CD1c-positive myeloid dendritic cell (primary cell): ENCODE data around the gene CASQ2.
A peak's percentile ranks its signal among the peaks of the same experiment; 100 is the strongest.
"Not testable (repeated sequence)": the region's sequence is repeated elsewhere in the genome, so short reads cannot be mapped to it uniquely, and the experiment has no call there.

Experiments used
- DNase-seq: peaks from one replicate; pipeline ENCODE4 v3.0.0-alpha.2; 2016; ENCODE audit errors: extremely low spot score

Gene CASQ2

DNA sequence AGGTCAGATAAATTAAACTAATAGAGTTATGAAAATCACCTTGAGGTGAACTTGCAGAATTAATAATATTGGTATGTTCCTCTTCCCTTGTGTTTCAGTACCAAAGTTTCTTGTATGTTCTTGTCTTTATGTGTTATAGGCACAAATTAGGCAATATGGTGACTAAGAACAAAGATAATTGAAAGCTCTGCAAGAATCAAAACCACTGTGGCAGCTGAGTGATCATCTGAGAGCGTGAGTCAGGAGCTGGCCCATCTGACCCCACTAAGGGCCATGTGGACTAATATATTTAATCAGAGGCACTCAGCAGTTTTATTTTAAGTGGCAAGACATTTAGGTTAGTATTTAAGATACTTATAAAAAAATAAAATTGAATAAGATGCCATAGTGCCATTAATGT is 12.8 kb upstream of the CASQ2 start:
- DNase-seq: no peak

DNA sequence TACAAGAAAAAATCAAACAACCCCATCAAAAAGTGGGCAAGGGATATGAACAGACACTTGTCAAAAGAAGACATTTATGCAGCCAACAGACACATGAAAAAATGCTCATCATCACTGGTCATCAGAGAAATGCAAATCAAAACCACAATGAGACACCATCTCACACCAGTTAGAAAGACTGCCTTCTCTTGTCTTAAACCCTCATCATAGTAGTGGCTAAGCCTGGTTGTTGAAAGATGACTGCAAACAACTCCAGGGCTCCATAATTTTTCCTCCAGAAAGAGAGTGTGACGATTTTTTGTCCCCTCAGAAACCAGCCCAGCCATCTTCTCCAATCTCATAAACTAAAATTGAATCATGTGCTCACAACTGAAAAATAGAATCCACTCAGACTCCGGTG is 12.1 kb upstream of the CASQ2 start:
- DNase-seq: not testable (repeated sequence)

DNA sequence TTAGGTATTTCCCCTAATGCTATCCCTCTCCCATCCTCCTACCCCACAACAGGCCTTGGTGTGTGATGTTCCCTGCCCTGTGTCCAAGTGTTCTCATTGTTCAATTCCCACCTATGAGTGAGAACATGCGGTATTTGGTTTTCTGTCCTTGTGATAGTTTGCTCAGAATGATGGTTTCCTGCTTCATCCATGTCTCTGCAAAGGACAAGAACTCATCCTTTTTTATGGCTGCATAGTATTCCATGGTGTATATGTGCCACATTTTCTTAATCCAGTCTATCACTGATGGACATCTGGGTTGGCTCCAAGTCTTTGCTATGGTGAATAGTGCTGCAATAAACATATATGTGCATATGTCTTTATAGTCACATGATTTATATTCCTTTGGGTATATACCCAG is 10.6 kb upstream of the CASQ2 start:
- not testable (repeated sequence) for DNase-seq

DNA sequence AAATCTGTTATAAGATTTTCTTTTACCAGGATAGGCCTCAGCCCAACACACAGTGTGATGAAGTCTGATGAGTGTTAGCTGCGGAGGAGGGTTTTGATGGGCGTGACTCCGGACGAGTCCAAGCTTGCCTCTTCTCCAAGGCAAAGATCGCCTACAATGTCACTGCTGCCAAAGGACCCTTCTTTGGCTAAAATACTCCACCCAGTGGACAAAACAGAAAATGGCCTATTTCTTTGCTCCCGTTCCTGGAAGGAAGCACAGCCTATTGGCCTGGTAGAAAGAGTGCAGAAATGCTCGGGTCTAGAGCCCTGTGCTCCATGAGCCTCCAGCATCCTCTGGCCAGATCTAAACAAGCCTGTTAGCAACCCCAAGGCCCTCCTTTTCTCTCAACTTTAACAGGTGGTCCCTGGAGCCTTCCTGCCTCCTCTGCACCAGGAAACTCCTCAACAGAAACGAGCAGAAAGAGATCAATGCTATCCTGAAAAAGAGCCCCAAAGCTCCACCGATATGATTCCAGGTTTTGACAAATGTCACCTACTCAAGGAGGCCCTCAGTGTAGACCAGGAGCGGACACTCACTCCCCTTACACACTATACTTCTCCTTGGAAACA is 3.4 kb upstream of the CASQ2 start:
- peak; percentile 76 for DNase-seq

DNA sequence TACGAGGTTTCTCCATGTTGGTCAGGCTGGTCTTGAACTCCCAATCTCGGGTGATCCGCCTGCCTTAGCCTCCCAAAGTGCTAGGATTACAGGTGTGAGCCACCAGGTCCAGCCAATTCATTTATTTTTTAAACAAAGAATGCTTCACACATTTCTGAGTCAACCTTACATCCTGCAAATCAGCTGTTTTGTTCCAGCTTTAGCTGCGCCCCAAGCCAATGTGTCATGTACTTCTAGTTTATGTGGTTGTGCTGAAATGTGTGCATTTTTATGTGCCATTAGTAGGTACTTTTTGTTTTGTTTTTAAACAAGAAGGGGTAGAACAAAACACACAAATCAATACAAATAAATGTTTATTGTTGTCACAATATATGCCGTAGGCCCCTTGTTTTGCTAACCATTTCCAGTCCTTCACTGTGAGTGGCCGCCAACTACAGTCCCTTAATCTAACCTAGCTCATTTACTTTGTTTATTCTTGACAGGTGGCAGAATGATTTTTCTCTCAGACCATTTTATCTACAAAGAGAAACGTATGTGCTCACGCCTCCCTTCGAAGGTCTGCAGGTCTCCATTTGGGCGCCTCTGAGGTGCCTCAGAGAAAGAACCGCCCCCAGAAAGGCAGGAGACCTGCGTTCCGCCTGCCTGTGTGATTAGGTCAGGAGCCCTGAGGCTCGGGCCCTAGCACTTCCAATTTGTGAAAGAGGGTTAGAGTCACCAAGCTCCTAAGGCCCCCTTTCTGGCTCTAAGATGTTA is 2.8 kb upstream of the CASQ2 start:
- DNase-seq: no peak

DNA sequence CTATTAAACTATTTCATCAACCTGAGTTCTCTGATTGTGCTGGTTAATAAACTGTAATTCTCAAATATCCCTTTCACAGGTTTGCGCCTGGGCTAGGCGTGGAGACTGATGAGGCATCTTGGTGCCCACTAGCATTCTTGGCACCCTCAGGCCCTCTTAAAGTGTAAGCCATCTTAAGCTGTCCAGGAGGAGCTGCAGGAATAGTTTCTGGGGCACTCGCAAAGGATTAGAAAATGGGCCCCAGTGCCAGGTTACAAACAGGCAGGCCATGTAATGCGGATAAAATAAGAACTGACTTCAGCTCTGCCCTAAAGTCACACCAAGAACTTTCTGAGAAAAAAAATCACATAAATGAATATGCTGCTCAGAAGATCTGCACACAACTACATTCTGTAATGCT is 1.1 kb downstream of the CASQ2 start:
- DNase-seq: no peak

DNA sequence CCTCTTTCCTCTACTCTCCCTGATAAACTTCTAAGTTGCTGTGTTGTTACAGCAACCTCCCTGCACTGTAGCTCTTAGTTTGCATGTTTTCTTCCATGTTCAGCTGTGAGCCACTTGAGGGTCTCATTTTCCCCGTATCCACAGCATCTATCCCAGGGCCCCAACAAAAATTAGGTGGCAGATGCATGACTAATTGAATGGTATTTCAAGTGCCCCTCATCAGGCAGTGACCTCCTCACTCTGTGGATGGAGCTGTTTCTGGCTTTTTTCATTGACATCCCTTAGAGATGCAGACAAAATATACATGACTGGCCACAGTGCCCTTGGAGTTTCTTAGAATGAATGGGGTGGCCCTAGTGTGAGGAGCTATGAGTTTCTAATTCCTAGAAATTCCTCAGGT is 3.4 kb downstream of the CASQ2 start:
- no peak for DNase-seq

DNA sequence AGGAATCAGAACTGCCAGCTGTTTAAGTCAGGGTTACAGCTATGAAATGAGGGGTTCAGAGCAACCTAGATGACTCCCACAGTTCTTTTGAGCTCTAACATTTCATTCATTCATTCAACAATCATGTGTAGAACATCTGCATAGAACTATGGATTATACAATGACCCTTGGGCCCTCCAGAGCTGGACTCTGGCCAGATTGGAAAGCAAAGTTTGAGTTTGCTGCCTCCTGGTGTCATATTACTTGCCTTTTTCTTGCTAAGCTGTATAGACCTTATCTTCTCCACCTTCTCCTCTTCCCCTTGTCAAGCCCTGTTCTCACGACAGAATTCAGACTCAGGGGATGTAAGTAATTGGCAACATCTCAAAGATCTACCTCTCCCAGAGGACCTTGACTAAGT is 4.0 kb downstream of the CASQ2 start:
- DNase-seq: peak; percentile 29

DNA sequence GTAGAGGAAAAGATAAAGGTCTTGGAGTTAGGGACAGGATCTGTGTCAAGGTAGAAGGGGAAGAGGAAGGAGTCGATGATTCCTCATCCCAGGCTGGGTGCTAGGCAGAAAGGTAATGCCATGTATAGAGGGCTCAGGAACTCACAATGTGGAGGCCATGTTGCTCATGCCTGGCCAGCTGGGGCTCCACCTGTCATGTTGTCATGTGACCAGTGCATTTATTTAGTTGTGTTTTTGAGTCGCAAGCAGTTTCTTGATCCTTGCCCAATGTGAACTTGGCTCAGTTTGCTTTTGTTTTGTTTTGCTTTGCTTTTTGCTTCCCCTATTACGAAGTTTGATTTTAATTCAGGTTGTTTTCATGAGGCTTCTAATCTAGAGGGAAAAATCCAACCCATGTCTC is 5.7 kb downstream of the CASQ2 start:
- DNase-seq: no peak

DNA sequence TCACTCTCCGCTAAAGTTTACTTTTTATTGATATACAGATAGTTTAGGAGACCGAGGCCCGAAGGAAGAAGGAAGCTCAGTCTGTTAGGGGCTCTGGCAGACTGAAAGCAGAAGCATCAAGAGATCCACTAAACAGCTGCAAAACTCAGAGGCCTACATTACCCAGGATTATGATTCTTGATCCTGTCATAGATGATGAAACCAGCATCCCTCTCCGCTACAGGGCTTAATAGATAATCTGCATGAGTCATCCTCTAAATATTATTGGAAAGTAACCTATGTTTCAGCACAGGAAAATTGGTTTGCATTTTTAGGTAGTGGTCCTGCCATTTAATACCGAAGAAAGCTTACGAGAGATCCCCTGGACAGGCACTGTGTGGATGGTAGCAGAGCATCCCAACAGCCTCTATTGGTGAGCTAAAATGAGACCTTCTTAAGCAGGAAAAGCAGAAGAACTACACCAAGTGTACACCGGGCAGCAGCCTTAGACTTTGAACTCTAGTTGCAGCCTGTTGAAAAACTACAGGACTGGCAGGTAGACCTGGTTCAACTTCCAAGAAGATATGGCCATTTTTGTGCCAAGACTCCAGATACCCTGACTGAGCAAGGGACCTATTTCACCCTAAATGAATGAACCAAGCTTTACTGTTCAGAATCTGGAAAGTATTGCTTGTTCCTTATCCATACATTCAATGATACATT is 6.8 kb downstream of the CASQ2 start:
- no peak for DNase-seq

DNA sequence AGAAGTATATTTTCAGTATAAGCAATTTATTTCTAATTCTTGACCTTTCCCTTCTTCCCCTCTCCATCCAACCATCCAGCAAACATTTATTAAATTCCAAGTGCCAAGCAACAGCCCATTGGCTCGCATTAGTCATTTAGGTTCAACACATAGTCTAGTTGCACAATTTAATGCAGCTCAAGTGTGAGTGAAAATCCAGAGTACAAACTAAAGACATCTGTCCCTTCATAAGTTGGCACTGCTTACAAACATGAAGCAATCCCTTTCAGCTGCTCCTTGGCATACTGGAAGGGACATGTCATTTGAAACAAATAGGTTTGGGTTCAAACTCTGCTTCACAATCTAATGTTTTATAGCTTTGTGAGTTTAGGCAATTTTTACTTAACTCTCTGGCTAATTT is 10.7 kb downstream of the CASQ2 start:
- no peak for DNase-seq

DNA sequence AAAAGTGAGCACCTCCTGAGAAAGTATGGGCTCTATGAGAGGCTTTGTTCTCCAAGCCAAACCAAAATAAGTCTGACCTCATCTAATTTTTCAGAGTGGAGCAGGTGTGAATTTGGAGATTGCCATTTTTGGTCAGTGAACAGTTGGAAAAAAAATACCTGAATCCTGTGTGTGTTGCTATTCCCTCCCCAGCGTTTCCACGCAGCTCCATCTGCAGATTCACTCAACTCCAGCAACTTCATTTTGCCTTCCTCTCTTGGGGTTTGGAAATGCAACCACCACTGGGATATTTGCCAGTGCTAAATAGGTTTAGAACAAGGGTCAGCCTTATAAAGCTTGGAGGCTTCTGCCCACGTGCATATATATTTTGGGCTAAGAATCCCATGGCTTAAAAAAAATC is 11.2 kb downstream of the CASQ2 start:
- no peak for DNase-seq

DNA sequence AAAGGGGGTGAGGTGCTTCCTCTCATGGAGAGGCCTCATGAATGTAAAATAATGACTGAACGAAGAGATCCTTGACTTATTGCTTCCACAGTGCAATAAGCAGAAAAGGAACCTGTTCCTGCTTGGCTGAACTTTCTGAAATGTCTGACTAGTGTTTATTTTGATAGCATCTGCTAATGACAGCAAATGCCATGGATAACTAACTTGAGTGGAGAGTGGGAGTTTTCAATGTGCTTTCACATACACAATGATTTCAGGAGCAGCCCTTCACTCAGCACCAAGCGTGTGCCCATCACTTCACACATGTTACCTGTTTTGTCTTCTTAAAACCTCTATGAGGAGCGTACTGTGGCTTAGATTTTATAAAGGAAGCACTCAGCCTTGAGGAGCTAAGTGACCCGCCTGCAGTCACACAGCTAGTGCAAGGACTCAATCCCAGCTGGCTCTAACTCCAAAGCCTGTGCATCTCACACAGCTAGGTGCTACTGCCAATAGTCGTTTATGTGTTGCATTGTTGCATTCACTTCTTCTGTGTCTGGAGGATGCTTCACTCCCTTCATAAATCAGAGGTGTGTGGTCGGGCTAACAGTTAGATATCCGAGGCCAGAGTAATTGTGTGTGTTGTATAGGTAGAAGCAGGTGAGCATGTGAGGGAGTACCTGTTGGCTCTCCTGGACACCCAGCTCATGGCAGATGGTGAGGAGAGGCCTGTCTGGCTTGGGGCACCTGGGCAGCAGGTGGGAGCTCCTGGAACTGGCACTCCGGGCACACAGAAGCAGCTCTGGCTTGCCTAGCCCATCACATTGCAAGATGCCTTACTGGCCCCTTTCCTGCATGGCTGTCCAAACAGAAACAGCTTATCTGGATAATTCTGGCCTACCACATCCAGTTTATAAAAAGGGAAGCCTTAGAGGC is 12.8 kb downstream of the CASQ2 start:
- DNase-seq: no peak

DNA sequence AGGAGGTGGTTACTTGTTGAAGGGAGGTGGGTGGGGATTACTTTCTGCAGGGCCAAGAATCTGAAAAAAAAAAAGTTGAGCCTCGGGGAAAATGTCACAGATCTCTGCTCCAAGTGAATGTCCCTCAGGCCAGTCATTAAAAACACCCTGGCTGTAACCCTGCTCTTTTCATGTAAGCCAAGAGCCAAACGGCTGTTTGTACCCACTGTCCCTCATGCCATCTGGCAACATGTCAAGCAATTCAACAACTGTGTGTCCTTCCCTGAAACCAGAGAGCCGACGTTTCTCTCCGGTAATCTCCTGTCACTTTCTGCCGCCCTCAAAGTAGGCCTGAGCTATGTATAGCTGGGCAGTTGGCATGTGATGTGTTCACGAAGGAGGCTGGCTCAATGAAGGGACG is 14.7 kb downstream of the CASQ2 start:
- DNase-seq: no peak

DNA sequence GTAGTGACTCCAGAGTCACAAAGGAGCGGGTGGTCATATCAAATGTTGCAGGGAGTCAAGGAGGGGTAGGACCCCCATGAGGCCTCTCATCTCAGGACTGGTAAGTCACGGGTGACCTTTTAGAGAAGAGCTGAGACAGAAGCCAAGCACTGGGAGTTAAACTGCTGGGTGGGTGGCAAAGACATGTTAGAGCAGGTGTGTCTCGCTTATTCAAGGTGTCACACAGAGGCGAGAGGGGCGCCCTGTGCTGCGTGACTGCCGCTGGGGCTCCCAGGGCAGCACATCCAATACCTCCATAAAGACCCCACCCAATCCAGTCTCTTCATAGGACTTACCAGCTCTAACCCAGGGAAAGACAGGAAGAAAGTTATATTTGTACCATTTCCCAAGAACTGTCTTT is 15.2 kb downstream of the CASQ2 start:
- DNase-seq: no peak

DNA sequence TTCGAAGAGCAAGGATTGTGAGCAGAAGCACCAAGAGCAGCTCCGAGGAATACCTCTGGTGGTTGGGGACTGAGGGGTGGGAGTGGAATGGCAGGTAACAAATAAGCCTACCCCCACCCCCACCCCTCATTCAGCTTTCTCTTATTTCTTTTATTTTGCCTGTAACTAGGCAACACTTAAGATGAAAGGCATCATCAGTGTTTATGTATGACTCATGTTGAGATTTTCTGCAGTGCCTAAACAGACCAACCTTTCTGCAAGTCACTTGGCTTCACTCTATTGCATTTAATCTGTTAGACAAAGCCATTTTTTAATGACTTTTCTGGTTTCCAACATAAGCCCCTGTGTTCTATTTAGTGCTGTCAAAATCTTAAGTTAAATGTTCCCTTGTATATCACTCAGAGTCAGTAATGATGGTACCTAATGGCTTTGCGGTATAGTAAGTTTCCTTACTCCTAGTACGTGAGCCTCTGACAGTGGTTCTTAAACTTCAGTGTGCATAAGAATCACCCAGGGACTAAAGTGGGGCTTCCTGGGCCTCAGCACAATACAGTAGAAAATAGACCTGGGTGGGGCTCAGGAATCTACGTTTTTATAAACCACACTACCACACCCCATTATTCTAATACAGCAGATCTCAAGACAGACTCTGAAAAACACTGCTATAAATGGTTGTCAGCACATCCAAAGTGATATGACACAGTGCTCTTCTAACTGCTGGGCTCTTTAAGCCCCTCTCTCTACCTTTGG is 19.9 kb downstream of the CASQ2 start:
- no peak for DNase-seq

DNA sequence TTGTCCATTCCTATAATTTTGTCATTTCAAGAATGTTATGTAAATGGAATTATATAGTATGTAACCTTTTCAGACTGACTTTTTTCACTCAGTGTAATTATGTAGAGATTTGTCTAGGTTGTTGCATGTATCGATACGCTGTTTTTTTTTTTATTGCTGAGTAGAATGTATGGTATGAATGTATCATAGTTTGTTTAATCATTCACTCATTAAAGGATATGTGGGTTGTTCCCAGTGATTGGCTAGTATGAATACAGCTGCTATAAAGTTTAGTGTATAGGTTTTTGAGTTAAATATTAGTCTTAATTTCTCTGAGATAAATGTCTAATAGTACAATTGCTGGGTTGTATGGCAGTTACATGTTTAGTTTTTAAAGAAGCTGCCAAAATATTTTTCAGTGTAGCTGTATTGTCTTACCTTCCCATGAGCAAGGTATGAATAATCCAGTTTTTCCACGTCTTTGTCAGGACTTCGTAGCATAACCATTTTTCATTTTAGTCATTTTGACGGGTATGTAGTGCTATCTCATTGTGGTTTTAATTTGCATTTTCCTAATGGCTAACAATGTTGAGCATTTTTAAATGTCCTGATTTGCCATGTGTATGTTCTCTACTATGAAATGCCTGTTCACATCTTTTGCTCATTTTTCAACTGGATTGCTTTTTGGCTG is 22.4 kb downstream of the CASQ2 start:
- no peak for DNase-seq

DNA sequence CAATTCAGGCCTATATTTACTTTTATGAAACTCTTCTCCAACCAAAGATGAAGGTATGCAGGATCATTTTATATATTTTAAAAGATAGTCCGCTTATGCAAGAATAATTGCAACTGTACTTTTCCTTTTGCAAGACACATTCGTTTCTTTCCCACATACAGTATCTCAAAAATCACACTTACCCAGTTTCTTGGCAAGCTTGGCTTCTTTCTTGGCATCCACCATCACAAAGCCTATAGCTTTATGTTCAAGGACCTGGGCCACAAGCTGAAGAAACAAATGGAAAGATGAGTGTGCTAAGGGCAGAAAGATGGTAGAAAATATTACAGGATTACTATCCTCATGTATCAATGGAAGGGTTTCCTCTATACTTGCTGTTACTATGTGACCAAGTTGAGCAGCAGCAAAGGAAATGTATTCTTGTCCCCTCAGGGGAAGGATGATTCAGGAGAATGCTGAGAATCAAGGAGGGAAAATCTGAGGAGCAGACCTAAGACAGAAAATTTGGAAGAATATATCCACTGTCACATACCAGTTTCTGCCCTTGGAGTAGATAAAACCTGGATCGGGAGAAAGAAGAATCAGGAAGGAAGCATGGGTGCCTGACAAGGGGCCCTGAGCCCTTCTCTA is 23.8 kb downstream of the CASQ2 start:
- DNase-seq: no peak

DNA sequence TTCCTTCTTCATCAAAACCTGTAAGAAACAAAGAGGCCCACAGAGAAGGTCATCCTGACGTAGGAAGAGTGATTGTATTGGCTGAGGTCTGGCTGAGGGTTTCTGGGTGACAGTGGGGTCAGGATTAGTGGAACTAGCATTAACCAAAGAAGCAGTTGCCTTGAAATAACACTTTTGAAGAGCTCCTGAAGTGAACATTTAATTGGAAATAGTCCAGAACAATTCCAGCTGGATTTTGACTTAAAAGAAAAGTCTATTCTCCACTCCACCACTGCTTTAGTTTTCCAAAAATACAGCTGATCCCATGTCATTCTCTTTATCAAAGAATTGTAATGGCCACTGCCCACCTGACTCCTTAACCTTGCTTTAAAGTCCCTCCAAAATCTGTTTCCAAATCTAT is 27.7 kb downstream of the CASQ2 start:
- no peak for DNase-seq

DNA sequence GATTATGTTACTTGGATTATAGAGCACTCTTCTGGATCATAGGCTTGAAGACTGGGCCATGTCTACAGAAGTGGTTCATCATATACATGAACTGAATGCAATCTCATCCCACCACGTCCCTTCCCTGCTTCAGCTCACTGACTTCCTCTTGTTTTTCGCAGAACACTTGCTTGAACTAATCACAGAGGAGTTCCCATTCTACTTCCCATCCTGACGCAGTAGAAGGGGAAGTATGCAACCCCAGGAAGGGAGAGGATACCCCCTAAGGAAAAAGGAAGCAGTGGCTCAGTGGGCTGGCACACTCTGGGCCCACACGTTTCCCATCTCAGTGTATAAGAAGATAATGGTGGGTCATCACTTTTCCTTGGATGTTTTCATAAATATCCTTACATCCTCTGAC is 36.2 kb downstream of the CASQ2 start:
- DNase-seq: peak; percentile 81
